NCI-H226 (cell line): ENCODE results near the gene CGREF1.
"Not testable (repeated sequence)": the region's sequence is repeated elsewhere in the genome, so short reads cannot be mapped to it uniquely, and the experiment has no call there.

Experiments
- DNase-seq: peaks from one replicate; pipeline ENCODE4 v3.0.0-alpha.2; 2015

CGREF1 gene

GRCh38 chr2:27086724-27087593, 32.0 kb downstream of the CGREF1 start, which contains the start of gene KHK:
Gene KHK (plus strand): TSS chr2:27086772. CDS start chr2:27087260, 488 bp downstream.
- peak; percentile 46 for DNase-seq

- peak; percentile 87 for DNase-seq
These were observed 32.7 kb downstream of the CGREF1 start for GRCh38 chr2:27086090-27086723.

GRCh38 chr2:27085673-27086089, 33.2 kb downstream of the CGREF1 start:
- DNase-seq: no peak

DNA sequence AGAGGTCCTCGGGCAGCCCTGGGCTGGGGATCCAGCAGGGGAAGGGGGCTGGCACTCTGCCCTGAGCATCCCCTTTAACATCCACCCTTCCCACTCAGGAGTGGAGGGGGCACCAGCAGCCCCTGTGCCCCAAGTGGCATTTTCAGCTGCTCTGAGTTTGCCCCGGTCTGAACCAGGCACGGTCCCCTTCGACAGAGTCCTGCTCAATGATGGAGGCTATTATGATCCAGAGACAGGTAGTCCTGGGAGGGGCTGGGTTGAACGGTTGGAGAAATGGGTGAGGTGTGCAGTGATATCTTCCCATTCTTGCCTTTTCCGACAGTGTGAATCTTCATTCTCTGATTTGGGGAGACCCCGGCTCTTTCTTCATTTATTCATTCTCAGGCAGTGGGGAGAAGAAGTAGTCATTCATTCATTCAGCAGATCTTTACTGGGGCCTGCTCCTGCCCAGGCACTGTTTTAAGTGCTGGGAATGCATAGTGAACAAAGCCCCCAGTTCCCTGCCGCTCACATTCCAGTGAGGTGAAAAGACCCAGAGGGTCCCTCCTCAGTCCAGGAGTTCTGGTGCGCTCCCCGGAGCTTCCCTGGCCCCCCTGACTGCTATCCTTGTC, 33.8 kb downstream of the CGREF1 start:
- no peak for DNase-seq

GRCh38 chr2:27084297-27085061, 34.4 kb downstream of the CGREF1 start:
- DNase-seq: no peak

DNA sequence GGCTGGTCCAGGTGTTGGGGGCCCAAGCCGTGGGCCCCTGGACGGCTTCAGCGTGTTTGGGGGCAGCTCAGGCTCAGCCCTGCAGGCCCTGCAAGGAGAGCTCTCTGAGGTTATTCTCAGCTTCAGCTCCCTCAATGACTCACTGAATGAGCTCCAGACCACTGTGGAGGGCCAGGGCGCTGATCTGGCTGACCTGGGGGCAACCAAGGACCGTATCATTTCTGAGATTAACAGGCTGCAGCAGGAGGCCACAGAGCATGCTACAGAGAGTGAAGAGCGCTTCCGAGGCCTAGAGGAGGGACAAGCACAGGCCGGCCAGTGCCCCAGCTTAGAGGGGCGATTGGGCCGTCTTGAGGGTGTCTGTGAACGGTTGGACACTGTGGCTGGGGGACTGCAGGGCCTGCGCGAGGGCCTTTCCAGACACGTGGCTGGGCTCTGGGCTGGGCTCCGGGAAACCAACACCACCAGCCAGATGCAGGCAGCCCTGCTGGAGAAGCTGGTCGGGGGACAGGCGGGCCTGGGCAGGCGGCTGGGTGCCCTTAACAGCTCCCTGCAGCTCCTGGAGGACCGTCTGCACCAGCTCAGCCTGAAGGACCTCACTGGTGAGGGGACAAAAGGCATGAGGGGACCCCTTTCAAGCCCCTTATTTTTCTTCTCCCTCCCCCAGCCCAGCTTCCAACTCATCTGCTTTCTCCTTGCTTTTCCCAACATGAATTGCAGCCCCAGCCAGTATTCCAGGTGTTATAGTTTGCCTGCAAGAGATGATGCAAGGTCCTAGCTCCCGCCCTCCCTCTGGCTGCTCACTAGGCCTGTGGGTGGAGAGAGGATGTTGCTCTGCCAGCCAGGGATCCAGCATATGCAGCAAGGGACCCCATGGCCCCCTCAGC, 35.3 kb downstream of the CGREF1 start:
- no peak for DNase-seq

GRCh38 chr2:27082773-27083409, 36.0 kb downstream of the CGREF1 start:
- DNase-seq: no peak

DNA sequence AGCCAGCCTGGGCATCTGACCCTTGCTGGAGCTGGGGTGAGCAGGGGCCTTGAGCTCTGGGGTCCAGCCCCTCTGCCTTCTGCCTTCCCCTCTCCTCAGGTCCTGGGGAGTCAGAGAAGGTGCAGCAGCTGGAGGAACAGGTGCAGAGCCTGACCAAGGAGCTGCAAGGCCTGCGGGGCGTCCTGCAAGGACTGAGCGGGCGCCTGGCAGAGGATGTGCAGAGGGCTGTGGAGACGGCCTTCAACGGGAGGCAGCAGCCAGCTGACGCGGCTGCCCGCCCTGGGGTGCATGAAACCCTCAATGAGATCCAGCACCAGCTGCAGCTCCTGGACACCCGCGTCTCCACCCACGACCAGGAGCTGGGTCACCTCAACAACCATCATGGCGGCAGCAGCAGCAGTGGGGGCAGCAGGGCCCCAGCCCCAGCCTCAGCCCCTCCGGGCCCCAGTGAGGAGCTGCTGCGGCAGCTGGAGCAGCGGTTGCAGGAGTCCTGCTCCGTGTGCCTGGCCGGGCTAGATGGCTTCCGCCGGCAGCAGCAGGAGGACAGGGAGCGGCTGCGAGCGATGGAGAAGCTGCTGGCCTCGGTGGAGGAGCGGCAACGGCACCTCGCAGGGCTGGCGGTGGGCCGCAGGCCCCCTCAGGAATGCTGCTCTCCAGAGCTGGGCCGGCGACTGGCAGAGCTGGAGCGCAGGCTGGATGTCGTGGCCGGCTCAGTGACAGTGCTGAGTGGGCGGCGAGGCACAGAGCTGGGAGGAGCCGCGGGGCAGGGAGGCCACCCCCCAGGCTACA, 36.8 kb downstream of the CGREF1 start:
- no peak for DNase-seq

DNA sequence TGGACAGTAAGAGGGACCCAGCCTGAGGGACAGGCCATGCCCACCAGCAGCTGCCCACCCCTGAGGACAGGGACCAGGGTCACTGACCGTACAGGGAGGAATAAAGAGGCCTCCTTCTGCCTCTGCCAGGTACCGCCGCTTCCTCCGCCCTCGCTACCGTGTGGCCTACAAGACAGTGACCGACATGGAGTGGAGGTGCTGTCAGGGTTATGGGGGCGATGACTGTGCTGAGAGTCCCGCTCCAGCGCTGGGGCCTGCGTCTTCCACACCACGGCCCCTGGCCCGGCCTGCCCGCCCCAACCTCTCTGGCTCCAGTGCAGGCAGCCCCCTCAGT, 38.4 kb downstream of the CGREF1 start:
- DNase-seq: no peak

DNA sequence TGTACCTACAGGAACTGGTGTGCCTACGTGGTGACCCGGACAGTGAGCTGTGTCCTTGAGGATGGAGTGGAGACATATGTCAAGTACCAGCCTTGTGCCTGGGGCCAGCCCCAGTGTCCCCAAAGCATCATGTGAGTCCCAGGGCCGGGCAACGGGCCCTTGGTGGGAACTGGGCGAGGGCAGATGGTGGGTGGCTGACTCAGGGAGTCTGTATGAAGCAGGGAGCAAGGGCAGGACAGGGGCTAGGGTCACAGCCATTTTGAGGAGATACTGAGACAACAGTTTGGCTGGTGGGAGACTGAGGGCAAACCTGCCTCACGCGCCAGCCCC, 38.8 kb downstream of the CGREF1 start:
- DNase-seq: no peak

DNA sequence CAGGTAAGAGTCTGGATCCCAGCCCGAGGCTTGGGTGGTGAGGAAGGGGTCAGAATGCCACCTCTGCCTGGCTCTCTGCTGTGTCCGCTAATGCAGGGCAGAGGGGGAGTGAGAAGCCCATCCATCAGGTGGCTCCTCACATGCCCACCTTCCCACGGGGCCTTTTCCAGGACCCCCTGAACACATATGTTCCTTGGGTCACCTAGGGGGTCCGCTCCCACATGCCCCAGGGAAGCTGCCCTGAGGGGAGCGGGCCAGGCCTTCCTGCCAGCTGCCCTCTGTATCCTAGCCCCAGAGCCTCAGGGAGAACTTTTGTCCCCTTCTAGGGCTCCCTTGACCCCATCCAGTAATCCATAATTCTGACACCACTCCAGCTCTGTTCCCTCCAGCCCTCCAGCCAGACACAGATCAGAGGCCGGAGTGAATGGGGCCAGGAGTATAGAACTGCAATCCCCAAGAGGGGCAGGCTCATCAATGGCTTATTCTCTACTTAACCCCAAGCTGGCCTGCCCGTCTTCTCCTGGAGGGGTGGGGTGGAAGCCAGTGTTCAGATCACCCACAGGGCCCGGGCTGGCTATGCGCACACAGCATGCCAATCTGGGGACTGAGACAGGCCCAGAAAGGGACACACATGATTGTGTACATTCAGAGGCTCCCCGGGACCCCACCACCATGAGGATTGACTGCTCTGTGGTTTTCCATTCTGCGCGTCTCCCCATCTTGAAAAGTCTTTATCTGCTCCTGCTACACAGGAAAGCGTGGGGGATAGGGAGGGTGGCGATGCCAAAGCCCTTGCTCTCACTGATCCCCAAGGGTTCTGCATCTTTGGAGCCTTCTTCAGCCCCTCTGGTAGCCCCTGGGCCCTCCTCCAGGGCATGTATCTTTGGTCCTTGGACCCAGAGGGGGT, 39.4 kb downstream of the CGREF1 start:
- DNase-seq: no peak

GRCh38 chr2:27078267-27079194, 40.4 kb downstream of the CGREF1 start, which contains the start of gene EMILIN1:
Gene EMILIN1 (plus strand): TSS chr2:27078615. CDS start chr2:27079066, 451 bp downstream.
- no peak for DNase-seq

- DNase-seq: no peak
These were observed 41.7 kb downstream of the CGREF1 start for GRCh38 chr2:27077231-27077630.

DNA sequence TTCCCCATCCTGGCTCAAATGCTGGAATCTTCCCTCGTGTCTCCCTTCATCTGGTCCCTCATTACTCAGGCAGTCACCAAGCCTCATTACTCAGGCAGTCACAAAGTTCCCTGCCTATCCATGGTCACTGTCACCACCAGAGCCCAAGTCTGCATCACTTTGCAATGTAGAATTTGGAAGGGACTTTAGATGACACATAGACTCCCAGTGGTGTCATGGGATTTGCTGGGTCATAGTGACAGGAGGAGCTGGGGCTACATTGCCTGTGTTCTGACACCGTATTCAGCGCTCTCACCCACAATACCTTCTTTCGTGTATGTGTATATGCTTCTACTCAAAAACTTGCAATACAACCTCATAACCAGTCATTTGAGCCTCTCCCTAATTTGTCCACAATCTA, 42.6 kb downstream of the CGREF1 start:
- DNase-seq: no peak

- not testable (repeated sequence) for DNase-seq
These were observed 43.4 kb downstream of the CGREF1 start for GRCh38 chr2:27075566-27075871.

DNA sequence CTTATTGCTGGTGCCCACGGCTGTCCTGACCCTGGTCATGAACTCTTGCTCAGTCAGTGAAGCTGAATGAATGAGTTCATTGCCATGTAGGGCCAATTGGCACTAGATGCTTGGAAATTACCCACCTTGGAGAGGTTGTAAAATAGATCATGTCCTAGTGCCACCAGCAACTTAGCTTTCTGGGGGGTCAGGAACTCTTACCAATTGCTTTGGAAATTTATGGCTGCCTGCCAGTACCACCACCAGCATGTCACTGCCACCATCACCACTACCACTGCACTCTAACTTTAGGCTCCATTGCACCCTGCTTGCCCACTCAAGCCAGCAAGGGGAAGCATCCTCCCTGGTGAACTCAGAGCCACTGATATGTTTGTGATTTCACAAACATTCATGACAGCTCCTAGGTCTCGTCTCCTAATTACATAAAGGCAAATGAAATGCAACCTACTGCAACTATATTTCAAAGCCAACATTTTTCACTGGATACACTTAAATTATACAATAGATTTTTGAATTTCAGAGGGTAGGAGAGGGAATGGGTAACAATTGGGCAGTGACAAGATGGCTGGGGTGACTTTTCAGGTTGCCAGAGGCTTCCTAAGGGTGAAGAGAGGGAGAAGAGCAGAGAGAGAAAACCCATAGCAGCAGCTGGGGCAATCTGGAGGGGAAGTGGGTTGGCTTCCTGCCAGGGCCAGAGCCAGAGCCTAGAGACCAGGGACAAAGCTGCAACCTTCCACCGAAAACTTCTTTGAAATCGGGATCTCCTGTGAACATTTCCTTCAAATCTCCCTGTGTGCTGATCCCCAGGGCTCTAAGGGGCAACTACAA, 44.0 kb downstream of the CGREF1 start:
- DNase-seq: no peak

GRCh38 chr2:27073782-27074181, 45.1 kb downstream of the CGREF1 start:
- no peak for DNase-seq

- DNase-seq: no peak
These were observed 46.0 kb downstream of the CGREF1 start for GRCh38 chr2:27072920-27073319.
